NCI-H510A (cell line): Measurements from ENCODE around the gene INAFM2.

ENCODE experiments used
- DNase-seq: peaks from one replicate; lab custom pipeline; 2025; lab: John Stamatoyannopoulos, UW

Gene INAFM2

GRCh38 chr15:40344631-40345120 is 21.2 kb downstream of the INAFM2 start:
- no peak for DNase-seq

- no peak for DNase-seq
Measured at GRCh38 chr15:40345225-40345866, 21.9 kb downstream of the INAFM2 start.

DNA sequence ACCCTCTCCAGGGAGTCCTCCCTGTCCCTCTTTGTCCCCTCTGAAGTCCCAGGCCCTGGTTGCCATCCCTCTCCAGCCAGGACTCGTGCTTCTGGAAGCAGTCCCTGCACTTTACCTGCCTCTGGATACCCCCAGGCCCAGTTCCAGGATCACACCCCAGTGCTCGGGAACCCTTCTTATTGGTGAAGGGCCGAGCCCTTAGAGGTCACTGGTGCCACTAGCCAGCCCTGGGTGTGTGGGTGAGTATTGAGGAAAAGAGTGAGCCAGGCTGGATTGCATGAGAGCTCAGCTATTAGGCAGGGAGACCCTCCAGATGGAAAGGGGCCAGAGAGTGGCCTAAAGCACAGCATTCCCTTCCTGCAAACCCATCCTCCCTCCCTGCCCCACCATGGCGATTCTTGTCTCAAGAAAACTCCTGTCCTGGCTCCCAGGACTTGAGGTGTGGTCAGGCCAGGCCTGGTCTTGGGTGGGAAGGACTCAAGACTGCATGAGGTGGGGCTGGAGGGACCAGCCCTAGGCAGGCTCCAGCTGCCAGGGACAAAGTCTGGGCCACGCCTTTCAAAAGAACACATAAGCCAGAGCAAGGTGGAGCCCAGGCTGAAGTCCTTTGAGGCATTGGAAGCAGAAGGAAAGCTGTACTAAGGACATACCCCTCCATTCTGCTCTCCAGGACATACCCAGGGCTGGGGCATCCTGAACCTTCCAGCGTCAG is 22.5 kb downstream of the INAFM2 start:
- no peak for DNase-seq

GRCh38 chr15:40346579-40347558 is 23.4 kb downstream of the INAFM2 start:
- DNase-seq = no peak

DNA sequence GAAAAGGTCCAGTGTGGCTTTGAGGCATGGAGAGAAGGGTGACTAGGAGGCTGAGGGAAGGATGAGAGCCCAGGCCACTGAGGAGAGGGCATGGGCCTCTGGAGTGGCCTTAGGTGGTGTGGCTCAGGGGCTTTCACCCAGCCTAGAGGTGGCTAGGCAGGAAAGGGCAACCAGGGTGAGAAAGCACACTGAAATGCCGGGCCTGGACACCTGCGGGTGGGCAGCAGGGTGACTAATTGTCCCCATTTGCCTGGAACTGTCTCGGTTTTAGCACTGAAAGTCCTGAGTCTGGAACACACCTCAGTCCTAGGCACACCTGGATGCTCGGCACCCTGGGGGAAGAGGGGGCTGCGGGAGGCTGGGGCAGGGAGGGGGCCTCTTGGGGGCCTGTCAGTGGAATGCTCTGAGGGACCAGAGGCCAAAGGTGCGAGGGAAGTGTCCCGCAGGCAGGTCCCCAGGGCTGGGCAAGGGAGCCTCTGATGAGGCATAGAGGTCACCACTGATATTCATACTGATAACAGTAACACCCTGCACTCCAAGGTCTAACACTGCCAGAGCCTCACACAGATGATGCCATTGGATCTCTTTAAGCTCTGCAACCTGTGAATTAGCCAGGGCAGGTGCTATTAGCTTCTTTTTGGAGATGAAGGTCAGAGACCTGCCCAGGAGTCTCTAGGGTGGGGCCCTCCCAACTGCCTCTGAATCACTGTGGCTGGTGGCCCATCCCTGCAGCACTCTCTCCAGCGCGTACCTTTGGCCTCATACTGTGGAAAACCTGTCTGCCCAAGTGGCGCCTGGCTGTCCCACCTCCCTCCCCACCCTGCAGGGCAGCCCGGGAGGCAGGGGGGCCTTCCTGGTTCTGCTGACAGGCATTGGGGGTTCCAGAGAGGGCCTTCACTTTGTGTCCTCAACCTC is 24.3 kb downstream of the INAFM2 start:
- no peak for DNase-seq

- no peak for DNase-seq
Measured at GRCh38 chr15:40348474-40348870, 25.0 kb downstream of the INAFM2 start.

- no peak for DNase-seq
Measured at GRCh38 chr15:40349163-40349562, 25.7 kb downstream of the INAFM2 start.

DNA sequence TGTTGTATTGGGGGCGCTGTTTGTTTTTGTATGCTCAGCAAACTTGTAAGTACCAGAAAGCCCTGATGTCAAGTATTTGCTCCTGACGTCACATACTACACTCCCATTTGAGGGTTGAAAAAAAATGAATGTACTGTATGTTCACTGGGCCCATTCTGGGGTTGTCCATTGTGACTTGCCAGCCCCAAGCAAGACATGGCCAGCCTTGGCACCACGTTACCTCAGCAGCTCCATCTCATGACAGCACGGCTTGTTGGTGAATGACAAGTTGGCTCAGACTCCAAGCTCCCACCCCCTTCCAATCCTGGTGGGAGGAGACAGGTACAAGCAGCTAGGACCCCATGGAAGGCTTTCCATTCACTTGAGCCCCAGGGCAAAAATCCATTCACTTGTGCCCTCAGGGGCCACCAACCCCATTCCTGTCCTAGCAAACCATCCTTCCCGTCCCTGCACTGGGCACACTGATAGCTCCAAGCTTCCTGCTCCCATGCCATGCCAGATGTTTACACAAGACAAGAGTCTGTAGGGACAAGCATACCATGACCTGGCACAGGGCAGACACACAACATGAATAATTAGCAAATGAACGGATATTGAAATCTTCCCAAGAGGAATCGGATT is 28.9 kb downstream of the INAFM2 start:
- DNase-seq = no peak

DNA sequence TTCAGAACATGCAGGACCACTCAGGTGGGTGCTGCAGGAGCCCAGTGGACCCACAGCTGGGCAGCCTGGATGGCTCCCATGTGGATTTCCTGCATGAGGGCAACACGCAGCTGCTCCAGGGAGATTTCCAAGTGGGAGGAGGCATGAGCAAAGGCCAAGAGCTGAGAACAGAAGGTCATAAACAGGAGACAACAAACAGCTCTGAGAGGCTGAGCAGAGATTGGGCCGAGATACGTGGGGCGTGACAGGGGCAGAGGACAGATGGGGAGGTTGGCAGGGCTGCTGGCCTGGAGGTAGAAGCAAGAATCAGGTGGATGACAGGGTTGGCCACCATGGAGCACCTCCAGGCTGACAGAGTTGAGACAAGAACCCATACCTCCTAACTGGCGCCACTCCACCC is 30.2 kb downstream of the INAFM2 start:
- no peak for DNase-seq

DNA sequence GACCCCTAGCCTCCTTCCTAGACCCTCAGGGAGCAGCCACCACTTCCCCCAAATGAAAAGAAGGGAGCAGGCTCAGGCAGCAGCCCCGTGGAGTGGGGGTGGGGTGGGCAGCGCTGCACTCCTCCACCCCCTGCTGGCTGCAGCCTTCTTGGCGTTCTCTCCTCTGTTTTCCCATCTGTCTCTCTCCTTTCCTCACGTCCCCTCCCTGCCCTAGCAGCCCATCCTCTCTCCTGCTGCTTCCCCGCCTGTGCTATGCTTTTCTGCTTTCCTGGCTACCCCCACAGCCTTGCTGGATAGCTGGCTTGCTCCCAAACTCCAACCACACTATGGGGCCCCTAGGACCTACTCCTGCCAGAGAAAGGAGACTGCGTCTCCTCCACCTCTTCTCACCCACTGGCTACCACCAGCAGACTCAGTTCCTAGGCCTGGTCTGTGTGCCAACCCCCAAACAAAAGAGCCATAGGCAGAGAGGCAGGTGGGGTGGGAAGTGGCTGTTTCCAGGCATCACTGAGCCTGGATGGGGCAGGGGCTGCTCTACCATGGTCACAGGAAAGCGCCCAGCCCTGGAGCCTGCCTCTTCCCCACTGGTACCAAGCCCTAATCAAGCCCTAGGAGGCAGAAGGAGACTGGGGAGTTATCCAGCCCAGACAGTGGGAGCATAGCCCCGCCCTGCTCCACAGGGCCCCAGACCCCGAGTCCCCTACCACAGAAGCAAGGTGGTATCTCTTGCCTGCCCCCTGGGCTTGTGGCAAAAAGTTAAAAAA is 31.1 kb downstream of the INAFM2 start:
- DNase-seq = no peak

DNA sequence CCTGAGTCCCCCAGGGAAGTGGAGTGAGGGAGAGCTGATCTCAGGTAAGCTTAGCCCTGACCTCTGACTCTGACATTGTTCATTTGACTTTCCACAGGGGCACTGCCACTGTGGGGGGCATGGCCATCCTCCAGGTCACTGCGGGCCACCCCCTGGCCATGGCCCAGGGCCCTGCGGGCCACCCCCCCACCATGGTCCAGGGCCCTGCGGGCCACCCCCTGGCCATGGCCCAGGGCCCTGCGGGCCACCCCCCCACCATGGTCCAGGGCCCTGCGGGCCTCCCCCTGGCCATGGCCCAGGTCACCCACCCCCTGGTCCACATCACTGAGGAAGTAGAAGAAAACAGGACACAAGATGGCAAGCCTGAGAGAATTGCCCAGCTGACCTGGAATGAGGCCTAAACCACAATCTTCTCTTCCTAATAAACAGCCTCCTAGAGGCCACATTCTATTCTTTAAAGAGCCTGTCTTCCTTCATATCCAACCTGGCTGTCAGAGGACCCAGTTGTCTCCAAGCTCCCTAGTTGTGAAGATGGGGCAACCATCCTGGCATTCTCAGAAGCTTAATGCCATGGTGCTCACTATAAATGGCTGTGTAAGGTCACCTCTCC is 32.6 kb downstream of the INAFM2 start:
- DNase-seq = no peak

DNA sequence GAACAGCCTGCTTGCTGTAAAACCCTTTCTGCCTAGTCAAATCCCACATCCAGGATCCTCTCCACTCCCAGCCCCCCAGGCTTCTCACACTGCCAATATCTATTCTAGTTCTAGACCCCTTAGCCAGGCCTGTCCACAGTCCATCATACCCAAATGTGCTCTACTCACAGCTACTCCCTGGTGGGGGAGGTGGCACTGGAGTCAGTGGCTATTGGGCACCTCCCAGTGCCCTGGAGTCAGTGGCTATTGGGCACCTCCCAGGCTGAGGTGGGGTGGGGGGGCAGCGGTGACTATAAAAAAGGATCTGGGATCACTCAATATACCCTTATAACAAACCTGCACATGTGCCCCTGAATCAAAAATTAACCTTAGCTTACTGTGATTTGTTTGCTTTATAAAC is 33.8 kb downstream of the INAFM2 start:
- DNase-seq = no peak

GRCh38 chr15:40357723-40358470 is 34.4 kb downstream of the INAFM2 start, which contains the start of gene DISP2:
Gene DISP2 (plus strand): TSS chr15:40358219. CDS start chr15:40358322, 103 bp downstream.
- peak; percentile 57 for DNase-seq

GRCh38 chr15:40358471-40359353 is 35.2 kb downstream of the INAFM2 start:
- DNase-seq = no peak

- no peak for DNase-seq
Measured at GRCh38 chr15:40360015-40360414, 36.5 kb downstream of the INAFM2 start.

DNA sequence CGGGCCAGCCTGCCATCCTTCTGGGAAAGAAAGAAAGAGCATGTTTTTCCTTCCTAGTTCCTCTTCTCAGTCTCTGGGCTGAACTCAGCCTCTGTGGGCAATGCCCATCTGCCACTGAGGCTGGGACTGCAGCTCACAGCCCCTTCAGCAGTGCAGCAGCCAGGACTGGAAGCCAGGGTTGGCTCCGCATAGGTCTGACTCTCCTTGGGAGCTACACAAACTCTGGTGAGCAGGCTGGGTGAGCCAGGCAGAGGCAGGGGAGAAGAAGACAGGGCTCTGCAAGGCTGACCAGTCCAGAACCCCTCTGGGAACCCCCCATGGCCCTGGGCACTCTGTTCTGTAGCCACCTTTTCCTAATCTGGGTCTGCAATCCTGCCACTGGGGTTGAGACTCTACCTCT is 38.1 kb downstream of the INAFM2 start:
- no peak for DNase-seq

GRCh38 chr15:40363611-40364010 is 40.1 kb downstream of the INAFM2 start:
- DNase-seq = no peak

- no peak for DNase-seq
Measured at GRCh38 chr15:40364251-40364650, 40.8 kb downstream of the INAFM2 start.
